ENCODE measurements around the gene CITED4. TPM values are rescaled to one million over a fixed set of nuclear protein-coding genes. Genes with fewer than 3 reads are reported as not detected.

The CITED4 gene
- total and polyA plus RNA-seq, 9 of the 15 experiments (the other 6 are each of a cell fraction or from before 2014, with no cell fraction given) = 0.11 to 1.2 (median 0.17) TPM; not detected in 2

GRCh38 chr1:40840526-40841323 lies 21.4 kb downstream of the CITED4 start (continued):
- no peak for TF ChIP-seq E2F6 (IDR thresholded peaks at IDR 0.05; ENCODE audit: borderline replicate concordance in 1 of 2, extremely low read depth in 1 of 2, insufficient read depth in 1 of 2, insufficient read length in 1 of 2, low read depth in 1 of 2, low read length in 1 of 2, poor library complexity in 1 of 2, severe bottlenecking in 1 of 2)
- no peak for TF ChIP-seq HSF4 (CRISPR knock-in tag; IDR thresholded peaks at IDR 0.05; ENCODE audit: borderline replicate concordance)
- 0 out of 2 replicates have a peak, but pooled peaks have one; percentile 17 for TF ChIP-seq REST (IDR thresholded peaks at IDR 0.05; ENCODE audit: borderline replicate concordance)
- no peak for TF ChIP-seq REST (CRISPR knock-in tag; IDR thresholded peaks at IDR 0.05; ENCODE audit: low read depth)
- no peak for TF ChIP-seq NFE2 (IDR thresholded peaks at IDR 0.05; ENCODE audit: low read depth)
- no peak for TF ChIP-seq PTTG1 (tag; IDR thresholded peaks at IDR 0.05; ENCODE audit: low read depth)
- TF ChIP-seq HEY1 (CRISPR knock-in tag; IDR thresholded peaks at IDR 0.05; ENCODE audit: borderline replicate concordance) = no peak
- TF ChIP-seq IFI16 (CRISPR knock-in tag; IDR thresholded peaks at IDR 0.05) = no peak
- no peak for TF ChIP-seq NFE2L1 (tag; IDR thresholded peaks at IDR 0.05; ENCODE audit: borderline replicate concordance, low read depth)
- peak; percentile 70 for TF ChIP-seq CC2D1A (IDR thresholded peaks at IDR 0.05)
- no peak for TF ChIP-seq FOXA1 (IDR thresholded peaks at IDR 0.05; ENCODE audit: borderline replicate concordance)
- TF ChIP-seq ZNF609 (CRISPR knock-in tag; IDR thresholded peaks at IDR 0.05; ENCODE audit: borderline replicate concordance) = 0 out of 2 replicates have a peak, but pooled peaks have one; percentile 66

Measured in K562 (cell line).